GM12878 (cell line): Measurements from ENCODE around the gene ZNF429. TPM values are rescaled to one million over a fixed set of nuclear protein-coding genes. Genes with fewer than 3 reads are reported as not detected.

Experiments
- ATAC-seq: fragments of 200-7000 bp; cut with Tn5 transposase; 3 replicates; pipeline ENCODE4 v1.9.1; 2020; ENCODE audit warnings: mild to moderate bottlenecking, moderate library complexity
- BruUV-seq: library from RNA; stranded (reverse); fragments of 400-500 nt; replicated peaks from 2 replicates; lab custom pipeline; 2021; lab: Mats Ljungman, UMichigan
- CTCF ChIA-PET: fragments of 300-600 bp; sonication (Branson Sonifier 250); formaldehyde crosslinking; extraction: SDS; loops from one replicate; lab custom pipeline; 2021; ENCODE audit warnings: inconsistent platforms; lab: Yijun Ruan, JAX
- POLR2A ChIA-PET: fragments of 350-600 bp; formaldehyde crosslinking; extraction: SDS; loops from one replicate; lab custom pipeline; 2021; ENCODE audit warnings: inconsistent platforms; lab: Charles Lee
- RAD21 ChIA-PET: fragments of 300-600 bp; sonication (Branson Sonifier 250); formaldehyde crosslinking; loops from one replicate; lab custom pipeline; 2023; ENCODE audit warnings: antibody characterized with exemption; ENCODE audit not compliant: unreplicated experiment; lab: Charles Lee
- SMC1A ChIA-PET: fragments of 300-600 bp; sonication (Branson Sonifier 250); formaldehyde crosslinking; loops from one replicate; lab custom pipeline; 2023; ENCODE audit not compliant: unreplicated experiment, uncharacterized antibody; lab: Charles Lee
- DNase-seq: peaks from one replicate; pipeline ENCODE4 v3.0.0-alpha.2; 2011; ENCODE audit warnings: low read depth, low spot score
- FAIRE-seq: peaks from 3 replicates; lab custom pipeline; 2011; peaks lifted over from hg19 to GRCh38; lab: Jason Lieb, UNC
- H2AFZ ChIP-seq: 2 replicates; pipeline ENCODE4 v1.6.0; 2011; ENCODE audit warnings: low read depth, low read length, control low read depth; ENCODE audit not compliant: control insufficient read depth
- H3K27ac ChIP-seq: 2 replicates; pipeline ENCODE4 v1.5.1; 2011; ENCODE audit warnings: control low read depth; ENCODE audit not compliant: control insufficient read depth, insufficient read depth
- H3K27me3 ChIP-seq, 2 experiments: replicated peaks in 1 of 2; 2 replicates each; pipeline versions ENCODE4 v1.6.0 to v1.6.1; 2011; ENCODE audit warnings: low read length in 1 of 2; ENCODE audit not compliant: control insufficient read depth in 2 of 2, insufficient read depth in 2 of 2
- H3K36me3 ChIP-seq, 2 experiments: 2 replicates each; pipeline ENCODE4 v1.5.1; 2011; ENCODE audit warnings: low read length in 1 of 2; ENCODE audit not compliant: control insufficient read depth in 2 of 2, insufficient read depth in 2 of 2
- H3K4me1 ChIP-seq: 2 replicates; pipeline ENCODE4 v1.6.1; 2011; ENCODE audit warnings: mild to moderate bottlenecking, low read length, moderate library complexity, mixed read lengths; ENCODE audit not compliant: control insufficient read depth, insufficient read depth
- H3K4me2 ChIP-seq: 2 replicates; pipeline ENCODE4 v1.6.0; 2011; ENCODE audit warnings: control low read depth; ENCODE audit not compliant: control insufficient read depth, insufficient read depth
- H3K4me3 ChIP-seq: fragments of 200-600 bp; sonication (generic); 2 replicates; pipeline ENCODE4 v1.5.1; 2016
- H3K79me2 ChIP-seq: 2 replicates; pipeline ENCODE4 v1.6.0; 2011; ENCODE audit warnings: low read length; ENCODE audit not compliant: control insufficient read depth, insufficient read depth
- H3K9ac ChIP-seq: 2 replicates; pipeline ENCODE4 v1.8.0; 2011; ENCODE audit warnings: low read length, control low read depth, mixed read lengths; ENCODE audit not compliant: control insufficient read depth, insufficient read depth
- H3K9me3 ChIP-seq: replicated peaks from 3 replicates; pipeline ENCODE4 v1.5.1; 2011; ENCODE audit warnings: mild to moderate bottlenecking, low read length; ENCODE audit not compliant: control insufficient read depth, insufficient read depth
- H4K20me1 ChIP-seq: 2 replicates; pipeline ENCODE4 v1.6.0; 2011; ENCODE audit not compliant: control insufficient read depth, insufficient read depth
- BRCA1 ChIP-seq: IDR thresholded peaks from 2 replicates; pipeline ENCODE4 v1.6.1; 2011; ENCODE audit warnings: low read depth, low read length, improper control_type of control experiment
- CHD1 ChIP-seq: IDR thresholded peaks from 2 replicates; pipeline ENCODE4 v1.6.1; 2012; ENCODE audit warnings: low read depth, low read length, improper control_type of control experiment
- FOS ChIP-seq: IDR thresholded peaks from 3 replicates; pipeline ENCODE4 v1.6.1; 2011; ENCODE audit warnings: borderline replicate concordance; ENCODE audit not compliant: insufficient read length; ENCODE audit errors: extremely low read depth
- FOXM1 ChIP-seq: IDR thresholded peaks from 2 replicates; pipeline ENCODE4 v1.6.1; 2012; ENCODE audit warnings: low read depth, mild to moderate bottlenecking, inconsistent platforms, low read length, moderate library complexity
- HCFC1 ChIP-seq: fragments of 150-350 bp; IDR thresholded peaks from 2 replicates; pipeline ENCODE4 v1.6.1; 2014; ENCODE audit warnings: low read length
- POLR2A ChIP-seq: IDR thresholded peaks from 2 replicates; pipeline ENCODE4 v1.6.1; 2011; ENCODE audit warnings: low read depth, mild to moderate bottlenecking, low read length
- RUNX3 ChIP-seq: IDR thresholded peaks from 2 replicates; pipeline ENCODE4 v1.6.1; 2012; ENCODE audit warnings: low read length, inconsistent platforms
- SMAD5 ChIP-seq: IDR thresholded peaks from 2 replicates; pipeline ENCODE4 v1.6.1; 2016; ENCODE audit warnings: antibody characterized with exemption, low read depth
- SMARCA5 ChIP-seq: fragments of 450-650 bp; IDR thresholded peaks from 2 replicates; pipeline ENCODE4 v1.6.1; 2017; ENCODE audit warnings: mild to moderate bottlenecking
- SREBF1 ChIP-seq: IDR thresholded peaks from 2 replicates; pipeline ENCODE4 v1.6.1; 2012; ENCODE audit warnings: mild to moderate bottlenecking, low read length
- ZBTB33 ChIP-seq: fragments of 450-650 bp; IDR thresholded peaks from 2 replicates; pipeline ENCODE4 v1.6.1; 2017; ENCODE audit warnings: mild to moderate bottlenecking
- ZNF592 ChIP-seq: fragments of 450-650 bp; IDR thresholded peaks from 2 replicates; pipeline ENCODE4 v1.6.1; 2017; ENCODE audit warnings: mild to moderate bottlenecking, moderate library complexity
- WGBS: methylation state at CpG from one replicate; pipeline ENCODE4 v1.1.6; 2016; ENCODE audit warnings: low lambda C conversion rate; ENCODE audit not compliant: insufficient replicate concordance, insufficient coverage; ENCODE audit errors: missing lambda C conversion rate; 5-methylcytosine and 5-hydroxymethylcytosine counted together
- in situ Hi-C: fragments of 300-500 bp; cut with MboI; formaldehyde crosslinking; loops from 9 replicates; pipeline ENCODE4 v1.14.3; 2018; ENCODE audit warnings: mixed read lengths
- intact Hi-C: fragments of 100-400 bp; cut with micrococcal nuclease; formaldehyde crosslinking; loops from one replicate; pipeline ENCODE4 v1.14.2; 2022; ENCODE audit not compliant: unreplicated experiment
- polyA plus RNA-seq, 11 experiments: library from polyadenylated mRNA; depleted of rRNA in 4 of 11; unstranded in 6 of 11; stranded (reverse) in 5 of 11; fragments of >200 nt; fragmentation: Nextera tagmentation in 4 of 11; fragmentation: Illumina TruSeq in 1 of 11; extraction: Ambion mirVana in 4 of 11; extraction: Trizol in 1 of 11; gene quantifications; 1 replicate in 1 of 11; 2 replicates in 10 of 11; pipeline versions ENCODE4 v1.2.1 to v1.2.3, GENCODE V29; 2011 to 2016; ENCODE audit warnings: inconsistent platforms in 2 of 11, missing spikeins in 2 of 11, low read depth in 1 of 11
- total RNA-seq, 4 experiments: library from RNA; depleted of rRNA in 3 of 4; stranded (reverse); fragments of >200 nt in 3 of 4; fragmentation: Illumina TruSeq in 1 of 4; extraction: Trizol in 1 of 4; gene quantifications; 2 replicates each; pipeline versions ENCODE4 v1.2.1 to v1.2.3, GENCODE V29; 2013 to 2021

Gene ZNF429
- total and polyA plus RNA-seq, 10 of the 15 experiments (the other 5 are each of a cell fraction or from before 2014, with no cell fraction given), result 1.4 to 4.3 (median 2.8) TPM

- in situ Hi-C loops (no loop called here), intact Hi-C loops (no loop called here)
- H3K27ac ChIP-seq, result no peak overlapping the region
- H3K79me2 ChIP-seq, result no peaks in the 10 kb centered on the region
- ChIA-PET RAD21 (no interaction called here), CTCF (no interaction called here), POLR2A (no interaction called here), SMC1A (no interaction called here)
- H3K4me2 ChIP-seq, result no peak overlapping the region
- no peak for ATAC-seq
- H3K36me3 ChIP-seq, result no peaks in the 10 kb centered on the region
- H3K9me3 ChIP-seq, result no peaks in the 10 kb centered on the region; the same call in 2 of the 3 replicates
- H3K9ac ChIP-seq, result no peak overlapping the region
- no TSS peak for BruUV-seq
- no peak overlapping the region for H2AFZ ChIP-seq
- TF ChIP-seq ZNF592 (no peak), HCFC1 (no peak), FOS (no peak), SMARCA5 (no peak), FOXM1 (no peak), RUNX3 (no peak), SMAD5 (no peak), POLR2A (no peak), BRCA1 (no peak), CHD1 (no peak), SREBF1 (no peak), ZBTB33 (no peak)
- WGBS, result 19% methylated on average over 2 of the region's 2 CpGs
- FAIRE-seq, result no peak
- no peak for DNase-seq
- H3K4me1 ChIP-seq, result no peaks in the 10 kb centered on the region
- H3K4me3 ChIP-seq, result no peak overlapping the region
- no peaks in the 10 kb centered on the region for H4K20me1 ChIP-seq
- H3K27me3 ChIP-seq, result no peaks in the 10 kb centered on the region
Observed at GRCh38 chr19:21593008-21593481, 87.6 kb downstream of the ZNF429 start.
